ENCODE measurements around the gene HSPA12B.

- TF ChIP-seq EZH2 (IDR thresholded peaks at IDR 0.05; ENCODE audit: borderline replicate concordance, insufficient read depth, low read length, poor library complexity, severe bottlenecking): no peak
- no peak for TF ChIP-seq SMC3 (conservative IDR thresholded peaks at IDR 0.05; ENCODE audit: poor library complexity)
- no peak for TF ChIP-seq CTCF (IDR thresholded peaks at IDR 0.05; ENCODE audit: poor library complexity, severe bottlenecking)
- TF ChIP-seq REST (IDR thresholded peaks at IDR 0.05; ENCODE audit: borderline replicate concordance): no peak
Measured at GRCh38 chr20:3798373-3798768, 65.9 kb downstream of the HSPA12B start.
